CD4-positive, alpha-beta memory T cell (primary cell): ENCODE results near the gene MYPN. TPM values are rescaled to one million over a fixed set of nuclear protein-coding genes. Genes with fewer than 3 reads are reported as not detected.
"Not testable (repeated sequence)": the region's sequence is repeated elsewhere in the genome, so short reads cannot be mapped to it uniquely, and the experiment has no call there.

ENCODE experiments used
- CTCF ChIA-PET: fragments of 350-600 bp; sonication (Branson Sonifier 250); formaldehyde crosslinking; loops from one replicate; lab custom pipeline; 2021; ENCODE audit warnings: inconsistent platforms; ENCODE audit not compliant: partially characterized antibody; lab: Charles Lee
- POLR2A ChIA-PET: fragments of 350-600 bp; sonication (Branson Sonifier 250); formaldehyde crosslinking; loops from one replicate; lab custom pipeline; 2021; ENCODE audit not compliant: partially characterized antibody; lab: Charles Lee
- DNase-seq, 5 donors: peaks; one replicate each; pipeline versions ENCODE4 v3.0.0 to v3.0.0-alpha.2; 2020 to 2022; ENCODE audit warnings: mixed read lengths in 1 of 5
- H3K27ac ChIP-seq: one replicate; pipeline ENCODE4 v1.7.0; 2013; ENCODE audit warnings: low read depth, low read length
- H3K27me3 ChIP-seq: 2 replicates; pipeline ENCODE4 v1.7.0; 2013; ENCODE audit warnings: mild to moderate bottlenecking, low read length, moderate library complexity; ENCODE audit not compliant: insufficient read depth
- H3K36me3 ChIP-seq: 2 replicates; pipeline ENCODE4 v1.7.0; 2013; ENCODE audit warnings: mild to moderate bottlenecking, low read length, moderate library complexity; ENCODE audit not compliant: insufficient read depth
- H3K4me1 ChIP-seq: 2 replicates; pipeline ENCODE4 v1.7.0; 2013; ENCODE audit warnings: mild to moderate bottlenecking, low read length, moderate library complexity; ENCODE audit not compliant: insufficient read depth
- H3K4me3 ChIP-seq, 2 donors: one replicate each; pipeline ENCODE4 v1.7.0; 2013; ENCODE audit warnings: low read length in 2 of 2, mild to moderate bottlenecking in 1 of 2
- H3K9me3 ChIP-seq, 2 donors: one replicate each; pipeline ENCODE4 v1.7.0; 2013; ENCODE audit warnings: low read length in 2 of 2, control low read depth in 1 of 2; ENCODE audit not compliant: control insufficient read depth in 1 of 2
- H3K27ac Mint-ChIP-seq, 7 donors: one replicate each; pipeline ENCODE4 v1.8.0; 2020 to 2021; ENCODE audit warnings: mixed read lengths in 7 of 7, mild to moderate bottlenecking in 6 of 7, inconsistent platforms in 3 of 7, moderate library complexity in 3 of 7
- H3K27me3 Mint-ChIP-seq, 2 donors: one replicate each; pipeline ENCODE4 v1.8.0; 2020 to 2021; ENCODE audit warnings: mixed read lengths in 2 of 2
- H3K36me3 Mint-ChIP-seq, 2 donors: one replicate each; pipeline ENCODE4 v1.8.0; 2020 to 2021; ENCODE audit warnings: mixed read lengths in 2 of 2, inconsistent platforms in 1 of 2, mild to moderate bottlenecking in 1 of 2
- H3K4me1 Mint-ChIP-seq, 4 donors: one replicate each; pipeline ENCODE4 v1.8.0; 2020 to 2021; ENCODE audit warnings: mixed read lengths in 4 of 4, mild to moderate bottlenecking in 1 of 4
- H3K4me3 Mint-ChIP-seq, 8 donors: one replicate each; pipeline ENCODE4 v1.8.0; 2020 to 2021; ENCODE audit warnings: mixed read lengths in 8 of 8, mild to moderate bottlenecking in 7 of 8, moderate library complexity in 6 of 8, inconsistent platforms in 3 of 8
- H3K9me3 Mint-ChIP-seq, 8 donors: one replicate each; pipeline ENCODE4 v1.8.0; 2020 to 2021; ENCODE audit warnings: mixed read lengths in 8 of 8, mild to moderate bottlenecking in 5 of 8, inconsistent platforms in 3 of 8, moderate library complexity in 1 of 8
- intact Hi-C: fragments of 100-400 bp; cut with micrococcal nuclease; formaldehyde crosslinking; loops from one replicate; pipeline ENCODE4 v1.15.1; 2023
- polyA plus RNA-seq, 2 donors: library from polyadenylated mRNA; unstranded; fragments of 300-500 nt; fragmentation: Illumina TruSeq; gene quantifications; one replicate each; pipeline ENCODE4 v1.2.3, GENCODE V29; 2021
- total RNA-seq, 2 experiments: library from RNA; stranded (reverse); gene quantifications; one replicate each; pipeline ENCODE4 v1.2.3, GENCODE V29; 2021

MYPN gene
- total and polyA plus RNA-seq, 4 experiments from 2014 or later: not detected

GRCh38 chr10:68180490-68180889 is 71.2 kb downstream of the MYPN start:
- no peak for DNase-seq
- H3K36me3 Mint-ChIP-seq: no peaks in the 10 kb centered on the region
- CTCF ChIA-PET: interaction anchor here (1.2 kb wide), 1 partner anchor 16 kb away, joined by 3 read pairs; no protein-coding TSS in a partner anchor

GRCh38 chr10:68184546-68184945 is 75.3 kb downstream of the MYPN start:
- Histone ChIP-seq H3K4me3 (no peak overlapping the region), H3K36me3 (no peaks in the 10 kb centered on the region), H3K27me3 (peaks cover 4% of the 10 kb centered on the region), H3K9me3 (no peaks in the 10 kb centered on the region), H3K27ac (no peak overlapping the region), H3K4me1 (no peaks in the 10 kb centered on the region)
- intact Hi-C loops: no loop called here
- CTCF ChIA-PET: no interaction called here
- no peak for DNase-seq
- no peaks in the 10 kb centered on the region for H3K36me3 Mint-ChIP-seq
- no peaks in the 10 kb centered on the region for H3K9me3 Mint-ChIP-seq
- POLR2A ChIA-PET: no interaction called here
- peaks cover 13 to 20% of the 10 kb centered on the region in 2 donors for H3K27me3 Mint-ChIP-seq
- no peak overlapping the region for H3K4me3 Mint-ChIP-seq
- no peaks in the 10 kb centered on the region for H3K4me1 Mint-ChIP-seq
- no peak overlapping the region for H3K27ac Mint-ChIP-seq

More at GRCh38 chr10:68180490-68180889, 71.2 kb downstream of the MYPN start:
- Mint-ChIP-seq H3K27me3 (peaks cover 5 to 7% of the 10 kb centered on the region in 2 donors), H3K27ac (no peak overlapping the region), H3K4me3 (no peak overlapping the region), H3K9me3 (no peaks in the 10 kb centered on the region), H3K4me1 (no peaks in the 10 kb centered on the region)
- Histone ChIP-seq H3K27ac (no peak overlapping the region), H3K36me3 (no peaks in the 10 kb centered on the region), H3K4me3 (no peak overlapping the region), H3K4me1 (no peaks in the 10 kb centered on the region), H3K27me3 (peaks cover 3% of the 10 kb centered on the region), H3K9me3 (no peaks in the 10 kb centered on the region)
- intact Hi-C loops: no loop called here
- POLR2A ChIA-PET: no interaction called here

DNA sequence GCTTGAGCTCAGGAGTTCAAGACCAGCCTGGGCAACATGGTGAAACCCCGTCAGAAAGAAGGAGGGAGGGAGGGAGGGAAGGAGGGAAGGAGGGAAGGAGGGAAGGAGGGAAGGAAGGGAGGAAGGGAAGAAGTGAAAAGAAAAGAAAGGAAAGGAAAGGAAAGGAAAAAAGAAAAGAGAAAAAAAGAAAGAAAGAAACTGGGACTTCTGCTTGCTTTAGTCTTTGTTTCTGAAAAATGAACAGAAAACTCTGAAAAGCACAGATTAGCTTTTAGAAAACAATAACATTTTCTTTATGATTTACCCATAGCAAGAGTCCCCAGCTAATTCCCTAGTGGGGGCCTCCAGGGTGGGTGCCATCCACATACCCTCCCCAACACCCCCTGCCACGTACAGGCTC is 75.8 kb downstream of the MYPN start:
- Mint-ChIP-seq H3K27me3 (peaks cover 13 to 20% of the 10 kb centered on the region in 2 donors), H3K4me1 (no peaks in the 10 kb centered on the region), H3K27ac (no peak overlapping the region), H3K4me3 (no peak overlapping the region), H3K9me3 (no peaks in the 10 kb centered on the region), H3K36me3 (no peaks in the 10 kb centered on the region)
- H3K4me1 ChIP-seq: no peaks in the 10 kb centered on the region
- H3K4me3 ChIP-seq: no peak overlapping the region
- no peak overlapping the region for H3K27ac ChIP-seq
- CTCF ChIA-PET: no interaction called here
- POLR2A ChIA-PET: no interaction called here
- no peaks in the 10 kb centered on the region for H3K9me3 ChIP-seq
- no peaks in the 10 kb centered on the region for H3K36me3 ChIP-seq
- intact Hi-C loops: no loop called here
- no peak for DNase-seq
- peaks cover 4% of the 10 kb centered on the region for H3K27me3 ChIP-seq

DNA sequence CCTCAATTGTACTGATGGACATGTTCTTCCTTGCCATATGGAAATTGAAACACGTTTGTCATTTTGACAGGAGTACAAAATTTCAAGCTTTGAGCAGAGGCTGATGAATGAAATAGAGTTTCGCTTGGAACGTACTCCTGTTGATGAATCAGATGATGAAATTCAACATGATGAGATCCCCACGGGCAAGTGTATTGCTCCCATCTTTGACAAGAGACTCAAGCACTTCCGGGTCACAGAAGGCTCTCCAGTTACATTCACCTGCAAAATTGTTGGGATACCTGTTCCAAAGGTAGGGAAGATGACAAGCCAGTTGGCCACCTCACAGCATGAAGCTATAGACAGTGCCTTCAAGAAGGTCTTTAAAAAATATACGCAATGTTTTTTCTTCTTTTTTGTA is 79.5 kb downstream of the MYPN start:
- POLR2A ChIA-PET: no interaction called here
- H3K4me1 ChIP-seq: no peaks in the 10 kb centered on the region
- peaks cover 20% of the 10 kb centered on the region in 2 donors for H3K27me3 Mint-ChIP-seq

GRCh38 chr10:68192113-68192512 is 82.8 kb downstream of the MYPN start:
- Mint-ChIP-seq H3K4me1 (no peaks in the 10 kb centered on the region), H3K4me3 (no peak overlapping the region), H3K27me3 (peaks cover 14 to 17% of the 10 kb centered on the region in 2 donors), H3K27ac (no peak overlapping the region), H3K36me3 (no peaks in the 10 kb centered on the region), H3K9me3 (peaks cover 0 to 9% (median 0%) of the 10 kb centered on the region in 8 donors)
- ChIA-PET CTCF (no interaction called here), POLR2A (no interaction called here)
- H3K9me3 ChIP-seq: no peaks in the 10 kb centered on the region
- no peak for DNase-seq
- intact Hi-C loops: no loop called here
- H3K27me3 ChIP-seq: no peaks in the 10 kb centered on the region
- no peaks in the 10 kb centered on the region for H3K36me3 ChIP-seq
- H3K4me1 ChIP-seq: no peaks in the 10 kb centered on the region
- no peak overlapping the region for H3K4me3 ChIP-seq
- no peak overlapping the region for H3K27ac ChIP-seq

More for the DNA sequence above, 79.5 kb downstream of the MYPN start:
- Histone ChIP-seq H3K9me3 (no peaks in the 10 kb centered on the region), H3K36me3 (no peaks in the 10 kb centered on the region), H3K27ac (no peak overlapping the region), H3K27me3 (peaks cover 4% of the 10 kb centered on the region), H3K4me3 (no peak overlapping the region)
- Mint-ChIP-seq H3K36me3 (no peaks in the 10 kb centered on the region), H3K27ac (no peak overlapping the region), H3K4me3 (no peak overlapping the region), H3K4me1 (no peaks in the 10 kb centered on the region), H3K9me3 (peaks cover 0 to 9% (median 0%) of the 10 kb centered on the region in 8 donors)
- intact Hi-C loops: no loop called here
- DNase-seq: no peak
- CTCF ChIA-PET: no interaction called here

DNA sequence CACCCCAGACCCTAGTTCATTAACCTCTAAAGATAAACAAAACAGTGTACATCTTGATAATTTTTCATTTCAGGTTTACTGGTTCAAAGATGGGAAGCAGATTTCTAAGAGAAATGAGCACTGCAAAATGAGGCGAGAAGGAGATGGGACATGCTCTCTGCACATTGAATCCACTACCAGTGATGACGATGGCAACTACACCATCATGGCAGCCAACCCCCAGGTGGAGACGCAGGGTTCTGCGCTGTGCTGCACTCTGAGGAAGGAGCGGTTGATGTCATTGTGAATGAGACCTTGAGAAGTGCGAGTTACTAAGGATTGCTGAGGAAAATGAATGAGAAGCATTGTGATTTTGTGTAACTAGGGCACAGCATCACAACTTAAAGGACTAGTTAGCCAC is 85.0 kb downstream of the MYPN start:
- no peaks in the 10 kb centered on the region for H3K27me3 ChIP-seq
- no peak overlapping the region for H3K27ac ChIP-seq
- peaks cover 0 to 9% (median 0%) of the 10 kb centered on the region in 8 donors for H3K9me3 Mint-ChIP-seq
- no peaks in the 10 kb centered on the region for H3K9me3 ChIP-seq
- intact Hi-C loops: no loop called here
- no peak overlapping the region for H3K4me3 Mint-ChIP-seq
- POLR2A ChIA-PET: no interaction called here
- DNase-seq: no peak
- H3K27me3 Mint-ChIP-seq: peaks cover 20% of the 10 kb centered on the region in 2 donors
- CTCF ChIA-PET: no interaction called here
- H3K4me3 ChIP-seq: no peak overlapping the region
- no peak overlapping the region for H3K27ac Mint-ChIP-seq
- H3K4me1 ChIP-seq: no peaks in the 10 kb centered on the region
- H3K36me3 Mint-ChIP-seq: no peaks in the 10 kb centered on the region
- H3K4me1 Mint-ChIP-seq: no peaks in the 10 kb centered on the region
- H3K36me3 ChIP-seq: no peaks in the 10 kb centered on the region

- H3K27me3 ChIP-seq, DNase-seq, H3K4me3 ChIP-seq, H3K4me3 Mint-ChIP-seq, H3K4me1 ChIP-seq, H3K9me3 ChIP-seq, H3K9me3 Mint-ChIP-seq, H3K4me1 Mint-ChIP-seq, POLR2A ChIA-PET, H3K36me3 Mint-ChIP-seq, H3K27ac ChIP-seq, intact Hi-C loops, H3K36me3 ChIP-seq, H3K27ac Mint-ChIP-seq: not testable (repeated sequence)
- CTCF ChIA-PET: interaction anchor here (0.7 to 1.0 kb wide), 2 partner anchors 17 to 416 kb away, joined by 3 to 4 read pairs; no protein-coding TSS in a partner anchor
- peaks cover 23 to 27% of the 10 kb centered on the region in 2 donors for H3K27me3 Mint-ChIP-seq
These were observed 86.5 kb downstream of the MYPN start for GRCh38 chr10:68195776-68196175.
